NCI-H2081 treated with DMSO at 0.1 percent for 48 hours (cell line): ENCODE data around the gene KCNG2.

ENCODE experiments used
- DNase-seq: peaks from one replicate; lab custom pipeline; 2025; lab: John Stamatoyannopoulos, UW

Gene KCNG2

DNA sequence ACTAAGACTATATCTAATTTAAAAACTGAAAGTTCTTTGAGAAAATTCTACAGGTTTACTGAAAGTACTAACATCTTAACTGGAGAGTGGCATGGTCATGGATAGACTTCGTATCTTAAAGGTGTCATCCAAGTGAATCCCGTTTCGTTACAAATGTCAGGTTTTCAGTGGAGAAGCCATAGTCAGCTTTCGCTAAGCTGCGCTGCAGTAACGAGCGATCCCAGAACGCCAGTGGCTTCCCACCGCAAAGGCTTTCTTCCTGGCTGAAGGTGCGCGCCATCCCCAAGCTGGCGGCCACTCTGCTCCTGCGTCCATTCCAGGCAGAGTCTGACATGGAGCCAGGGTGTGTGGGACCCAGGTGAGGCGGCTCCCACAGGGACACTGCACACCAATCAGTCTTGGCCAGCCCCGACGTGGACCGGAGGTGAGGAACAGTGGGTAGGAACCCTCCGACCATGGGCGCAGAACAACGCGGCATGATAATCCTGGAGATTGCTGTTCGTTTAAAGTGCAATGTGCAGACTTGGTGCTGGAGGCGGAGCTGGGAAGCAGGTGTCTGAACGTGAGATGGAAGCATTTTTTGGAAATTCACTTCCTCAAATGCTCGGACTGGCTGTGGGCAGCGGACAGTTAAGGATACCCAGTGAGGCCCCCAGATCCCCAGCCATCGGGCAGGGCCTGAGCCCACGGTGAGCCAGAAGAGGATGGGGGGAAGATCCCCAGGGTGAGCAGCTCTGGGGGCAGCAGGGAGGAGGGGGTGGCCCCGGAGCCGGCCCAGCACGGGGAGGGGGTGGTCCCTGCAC lies 27.8 kb upstream of the KCNG2 start:
- DNase-seq: no peak

DNA sequence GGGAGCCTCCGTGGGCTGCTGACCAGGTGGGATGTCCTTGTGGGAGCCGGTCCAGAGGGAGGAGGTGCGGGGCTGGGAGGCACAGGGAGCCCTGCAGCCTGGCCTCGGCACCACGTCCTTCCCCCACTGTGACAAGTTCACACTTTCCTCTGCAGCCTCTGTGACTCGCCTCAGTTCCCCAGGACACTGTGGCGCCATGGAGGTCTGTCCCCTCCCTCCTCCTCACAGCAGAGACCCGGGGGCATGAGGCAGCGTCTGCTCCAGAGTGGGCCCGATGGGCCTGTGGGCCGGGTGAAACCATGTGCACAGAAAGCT lies 27.3 kb upstream of the KCNG2 start:
- DNase-seq: no peak

DNA sequence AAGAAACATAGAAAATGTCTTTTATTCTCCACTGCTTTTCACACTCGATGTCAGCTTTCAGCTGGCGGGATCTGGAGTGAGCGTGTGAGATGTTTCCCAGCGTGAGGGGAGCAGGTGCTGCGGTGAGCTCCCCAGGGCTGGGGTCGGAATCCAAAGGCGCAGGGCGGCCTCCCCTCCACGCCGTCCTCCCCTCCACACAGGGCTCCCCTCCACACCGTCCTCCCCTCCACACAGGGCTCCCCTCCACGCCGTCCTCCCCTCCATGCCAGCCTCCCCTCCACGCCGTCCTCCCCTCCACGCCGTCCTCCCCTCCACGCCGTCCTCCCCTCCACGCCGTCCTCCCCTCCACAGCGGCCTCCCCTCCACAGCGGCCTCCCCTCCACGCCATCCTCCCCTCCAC lies 26.9 kb upstream of the KCNG2 start:
- DNase-seq: no peak

DNA sequence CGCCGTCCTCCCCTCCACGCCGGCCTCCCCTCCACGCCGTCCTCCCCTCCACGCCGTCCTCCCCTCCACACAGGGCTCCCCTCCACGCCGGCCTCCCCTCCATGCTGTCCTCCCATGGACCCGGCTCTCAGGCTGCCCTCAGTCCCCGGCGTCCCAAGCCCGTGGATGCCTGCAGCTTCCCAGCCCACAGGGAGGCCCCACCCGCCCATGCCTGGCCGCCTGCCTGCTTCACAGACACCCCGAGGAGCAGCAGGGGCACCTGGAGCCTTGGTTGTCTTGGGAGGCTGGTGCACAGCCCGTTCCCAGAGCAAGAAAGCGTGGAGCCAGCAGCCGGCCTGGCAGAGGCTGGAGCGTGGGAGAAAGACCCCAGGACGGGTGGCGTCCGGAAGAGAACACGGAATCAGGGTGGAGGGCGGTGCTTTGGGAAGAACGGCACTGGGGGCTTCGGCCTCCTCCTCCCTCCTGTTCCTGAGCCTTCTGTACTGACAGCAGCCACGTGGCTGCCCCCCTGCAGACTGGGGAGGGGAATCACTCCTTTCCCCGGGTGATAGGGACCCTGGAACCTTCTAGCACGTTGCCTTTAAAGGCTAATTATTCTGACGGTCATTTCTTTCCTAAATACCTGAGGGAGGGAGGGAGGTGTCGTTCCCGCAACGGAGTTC lies 26.2 kb upstream of the KCNG2 start:
- DNase-seq: no peak

DNA sequence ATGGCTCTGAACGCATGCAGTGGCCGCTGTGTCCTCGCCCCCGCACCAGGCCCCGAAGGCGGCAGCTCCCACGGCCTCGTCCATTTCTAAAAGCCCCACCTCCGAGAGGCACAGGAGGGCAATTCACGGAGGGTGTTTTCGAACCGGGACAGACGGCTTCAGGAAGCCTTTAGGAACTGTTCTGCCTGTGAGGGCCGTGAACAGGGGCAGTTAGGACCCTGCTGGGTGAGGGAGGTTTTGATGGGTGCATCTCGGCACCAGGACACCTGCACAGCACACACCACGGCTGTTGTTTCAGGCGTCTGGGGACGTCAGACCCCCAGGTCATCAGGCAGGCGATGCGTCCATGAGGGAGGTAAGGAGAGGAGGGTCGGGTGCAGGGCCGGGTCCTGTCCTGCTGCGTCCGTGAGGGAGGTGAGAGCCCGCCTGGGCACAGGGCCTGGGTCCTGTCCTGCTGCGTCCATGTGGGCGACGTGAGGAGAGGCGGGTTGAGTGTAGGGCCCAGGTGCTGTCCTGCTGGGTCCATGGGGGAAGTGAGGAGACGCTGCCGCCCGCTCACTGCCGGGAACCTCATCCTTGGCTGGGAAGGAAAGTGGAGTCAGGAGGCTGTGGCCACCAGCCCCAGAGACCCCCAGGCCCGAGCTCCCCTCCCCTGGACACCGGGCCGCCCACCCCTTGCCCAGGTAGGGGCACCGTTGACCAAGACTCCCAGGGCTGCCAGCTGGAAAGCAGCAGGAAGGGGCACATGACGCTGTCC lies 25.5 kb upstream of the KCNG2 start:
- DNase-seq: no peak

DNA sequence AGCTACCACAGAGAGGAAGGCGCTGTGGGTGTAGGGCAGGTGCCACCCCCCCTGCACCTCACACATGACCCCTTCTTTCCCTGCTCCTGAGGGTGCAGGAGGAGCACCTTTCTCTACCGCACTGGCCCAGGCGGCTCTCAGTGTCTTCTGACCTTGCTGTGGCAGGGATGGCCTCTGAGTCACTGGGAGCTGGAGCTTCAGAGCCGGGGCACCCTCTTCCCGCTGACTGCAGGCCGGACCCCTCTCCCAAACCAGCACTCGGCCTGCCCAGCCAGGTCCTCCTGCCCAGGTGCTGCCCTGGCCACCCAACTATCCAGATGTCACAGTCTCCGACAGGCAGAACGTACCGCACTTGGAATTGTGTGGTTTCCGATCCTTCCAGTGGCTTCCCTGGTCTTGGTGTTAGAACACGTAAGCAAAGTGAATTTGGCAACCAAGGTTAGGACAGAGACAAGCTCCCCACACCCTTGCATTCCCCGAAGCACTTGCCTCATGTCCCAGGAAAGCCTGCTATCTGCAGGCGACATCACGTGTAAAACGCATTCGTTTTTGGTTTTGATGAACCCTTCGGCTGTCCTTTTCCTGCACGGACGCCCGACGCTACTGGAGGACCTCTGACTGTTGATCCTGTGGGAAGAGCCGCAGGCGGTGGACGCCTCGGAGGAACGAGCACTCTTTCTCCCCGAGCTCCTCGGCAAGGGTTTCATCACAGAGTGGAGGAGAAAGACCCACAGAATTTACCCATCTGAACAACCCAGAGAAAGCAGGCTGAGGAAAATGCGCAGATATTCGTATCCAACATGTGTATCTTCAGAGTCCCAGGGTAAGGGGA lies 24.7 kb upstream of the KCNG2 start:
- DNase-seq: no peak

DNA sequence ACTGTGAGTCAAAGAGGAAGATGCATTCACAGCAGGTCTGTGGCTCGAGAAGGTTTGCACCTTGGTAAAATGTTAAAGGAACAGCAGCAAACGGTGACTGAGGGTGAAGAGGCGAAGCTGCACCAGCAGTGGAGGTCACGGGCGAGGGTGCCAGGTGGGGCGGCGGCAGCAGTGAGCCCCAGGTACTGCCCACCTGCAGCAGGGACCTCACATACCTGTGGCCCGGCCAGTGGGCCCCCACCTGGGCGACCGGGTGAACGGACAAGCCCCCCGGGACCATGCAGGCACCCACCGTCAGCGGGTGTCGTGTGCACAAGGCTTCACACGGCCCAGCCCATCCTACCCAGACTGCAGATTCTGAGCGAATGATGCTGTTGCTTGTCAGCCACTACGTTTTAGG lies 23.6 kb upstream of the KCNG2 start:
- DNase-seq: no peak

DNA sequence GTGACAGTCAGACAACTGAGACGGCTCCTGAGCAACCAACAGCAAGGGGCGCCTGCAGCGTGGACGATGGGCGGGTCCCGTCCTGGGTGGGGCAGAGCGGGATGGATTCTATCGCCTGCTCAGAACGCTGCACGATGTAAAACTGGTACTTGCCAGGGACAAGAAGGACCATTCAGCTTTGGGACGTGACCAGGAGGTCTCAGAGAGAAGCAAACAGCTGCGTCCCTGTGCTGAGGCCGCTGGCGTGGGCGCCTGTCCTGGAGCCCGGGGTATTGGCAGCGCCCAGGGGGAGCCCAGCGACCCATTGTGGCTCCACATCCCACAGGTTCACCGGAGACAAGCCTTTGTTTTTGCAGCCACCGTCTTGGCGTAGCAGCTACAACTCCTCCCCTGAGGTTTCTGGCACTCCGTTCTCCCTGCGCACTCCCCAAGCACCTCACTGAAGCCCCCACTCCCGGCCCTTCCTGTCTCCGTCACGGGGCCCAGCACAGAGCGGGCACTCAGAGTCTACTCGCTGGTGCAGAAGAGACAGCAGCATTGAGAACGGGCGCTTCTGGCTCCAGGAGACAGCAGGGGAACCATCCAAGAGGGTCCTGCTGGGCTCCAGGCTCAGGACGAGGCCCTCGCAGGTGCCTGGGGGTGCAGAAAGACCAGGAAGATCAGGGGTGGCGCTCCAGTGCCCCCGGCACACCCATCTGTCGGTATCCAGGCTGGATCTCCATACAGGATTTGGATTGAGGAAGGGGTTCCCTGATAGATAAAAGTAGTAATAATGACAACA lies 22.1 kb upstream of the KCNG2 start:
- no peak for DNase-seq

DNA sequence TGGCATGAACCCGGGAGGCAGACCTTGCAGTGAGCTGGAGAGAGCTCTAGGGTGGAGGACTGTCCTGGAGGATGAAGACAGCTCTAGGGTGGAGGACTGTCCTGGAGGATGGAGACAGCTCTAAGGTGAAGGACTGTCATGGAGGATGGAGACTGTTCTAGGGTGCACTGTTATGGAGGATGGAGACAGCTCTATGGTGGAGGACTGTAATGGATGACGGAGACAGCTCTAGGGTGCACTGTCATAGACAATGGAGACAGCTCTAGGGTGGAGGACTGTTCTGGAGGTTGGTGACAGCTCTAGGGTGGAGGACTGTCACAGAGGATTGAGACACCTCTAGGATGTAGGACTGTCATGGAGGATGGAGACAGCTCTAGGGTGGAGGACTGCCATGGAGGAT lies 21.1 kb upstream of the KCNG2 start:
- DNase-seq: no peak

DNA sequence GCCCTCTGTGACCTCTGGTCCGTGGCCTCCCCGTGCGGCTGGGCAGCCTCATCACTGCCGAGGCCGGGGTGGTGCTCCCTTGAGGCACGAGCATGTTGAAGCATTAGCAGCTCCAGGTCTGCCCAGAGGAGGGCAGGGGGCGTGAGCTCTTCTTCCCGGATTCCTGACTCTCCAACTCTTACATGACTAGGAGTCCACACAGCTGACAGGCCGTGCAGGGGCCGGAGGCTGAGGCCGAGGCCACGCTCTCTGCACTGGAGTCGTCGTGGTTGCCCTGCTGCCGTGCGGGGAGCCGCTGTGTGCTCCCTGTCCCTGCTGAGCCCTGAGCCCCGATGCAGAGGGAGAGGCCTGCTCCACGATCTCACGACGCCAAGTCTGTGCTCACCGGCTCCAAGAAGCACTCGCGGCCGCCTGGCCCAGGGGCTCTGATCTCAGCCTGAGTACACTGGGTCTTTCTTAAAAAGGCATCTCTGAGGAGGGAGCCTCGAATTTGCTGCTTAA lies 19.4 kb upstream of the KCNG2 start:
- no peak for DNase-seq

DNA sequence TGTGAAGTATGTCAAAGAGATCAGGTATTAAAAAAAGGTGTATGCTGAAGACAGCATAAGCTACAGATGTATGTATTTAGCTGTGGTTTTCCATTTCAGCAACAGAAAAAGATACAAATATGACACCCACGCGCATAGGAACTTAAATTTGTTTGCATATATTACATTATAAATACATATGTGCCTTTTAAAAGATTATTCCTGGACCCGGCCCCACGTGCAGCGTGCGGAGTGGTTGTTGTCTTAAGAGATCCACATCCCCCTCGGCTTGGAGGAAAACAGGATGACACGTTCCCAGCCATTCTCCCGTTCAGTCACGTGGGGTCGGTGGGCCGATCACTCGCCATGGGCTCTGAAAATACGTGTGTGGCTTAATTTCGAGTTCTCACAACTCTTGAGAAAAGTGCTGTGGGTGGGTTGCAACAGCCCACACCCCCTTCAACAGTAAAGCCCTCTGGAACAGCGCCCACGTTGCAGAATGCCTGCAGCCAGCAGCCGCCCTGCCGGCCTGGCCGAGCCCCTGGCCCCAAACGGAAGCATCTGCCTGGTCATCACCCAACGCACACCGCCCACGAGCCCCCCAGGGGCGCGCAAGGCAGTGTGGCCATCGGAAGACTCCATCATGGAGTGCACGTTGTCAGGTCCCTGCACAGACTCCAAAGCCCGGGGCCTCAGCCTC lies 18.6 kb upstream of the KCNG2 start:
- no peak for DNase-seq

DNA sequence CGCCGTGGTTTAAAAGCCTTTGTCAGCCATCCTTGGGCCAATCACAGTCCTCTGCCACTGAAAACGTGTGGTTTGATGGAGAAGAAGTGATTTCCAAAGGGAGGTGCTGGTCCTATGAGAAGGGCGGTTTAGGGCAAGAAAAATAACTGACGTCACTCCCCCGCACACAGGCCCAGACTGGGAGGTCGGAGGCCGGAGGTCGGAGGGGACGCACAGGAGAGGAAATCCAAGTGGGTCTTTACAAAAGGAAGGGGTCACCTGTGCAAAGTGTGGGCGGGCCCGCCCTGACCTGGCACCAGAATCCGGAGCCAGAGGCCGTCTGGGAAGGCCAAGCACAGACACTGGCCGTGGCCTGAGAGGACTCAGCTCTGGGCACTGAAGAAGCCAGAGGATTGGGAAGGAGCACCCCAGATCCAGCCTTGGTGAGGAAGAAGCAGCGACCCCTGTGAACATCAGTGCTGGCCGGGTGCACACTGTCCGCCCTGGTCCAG lies 18.0 kb upstream of the KCNG2 start:
- DNase-seq: no peak

DNA sequence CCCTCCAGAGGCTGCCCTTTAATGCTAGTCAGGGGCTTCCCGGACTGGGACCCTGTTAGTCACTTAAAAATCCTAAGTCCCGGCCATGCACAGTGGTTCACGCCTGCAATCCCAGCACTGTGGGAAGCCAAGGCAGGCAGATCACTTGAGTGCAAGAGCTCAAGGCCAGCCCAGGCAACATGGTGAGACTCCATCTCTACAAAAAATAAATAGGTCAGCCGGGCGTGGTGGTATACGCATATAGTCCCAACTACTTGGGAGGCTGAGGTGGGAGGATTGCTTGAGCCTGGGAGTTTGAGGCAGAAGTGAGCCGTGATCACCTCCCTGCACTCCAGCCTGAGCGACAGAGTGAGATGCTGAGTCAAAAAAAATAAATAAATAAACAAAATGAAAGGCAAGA lies 17.2 kb upstream of the KCNG2 start:
- no peak for DNase-seq

DNA sequence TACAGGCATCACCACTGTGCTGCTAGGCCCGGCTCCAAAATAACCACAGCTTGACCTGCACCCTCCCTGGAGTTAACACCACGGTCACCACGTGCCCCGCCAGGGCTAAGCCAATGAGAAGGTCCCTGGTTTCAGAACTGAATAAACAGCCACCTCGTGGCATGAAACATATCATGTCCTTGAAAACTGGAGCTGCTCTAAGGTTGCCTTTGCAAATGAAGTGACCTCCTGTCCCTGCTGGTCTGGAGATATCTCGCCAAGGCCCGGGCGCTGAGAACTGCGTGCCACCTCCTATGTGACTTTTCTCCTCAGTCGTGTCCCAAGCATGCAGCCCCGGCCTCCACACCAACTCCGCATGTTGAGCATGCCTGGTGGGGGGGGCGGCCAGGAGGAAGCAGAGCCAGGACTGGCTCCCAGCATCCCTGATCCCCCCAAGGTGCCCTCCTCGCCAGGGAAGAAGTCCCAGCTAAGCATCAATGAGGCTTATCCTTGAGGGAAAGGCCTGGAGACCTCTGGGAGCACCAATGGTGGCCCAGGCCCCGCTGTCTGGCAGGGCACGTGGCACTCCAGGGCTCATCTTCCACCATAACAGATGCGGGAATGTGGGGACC lies 16.3 kb upstream of the KCNG2 start:
- no peak for DNase-seq

DNA sequence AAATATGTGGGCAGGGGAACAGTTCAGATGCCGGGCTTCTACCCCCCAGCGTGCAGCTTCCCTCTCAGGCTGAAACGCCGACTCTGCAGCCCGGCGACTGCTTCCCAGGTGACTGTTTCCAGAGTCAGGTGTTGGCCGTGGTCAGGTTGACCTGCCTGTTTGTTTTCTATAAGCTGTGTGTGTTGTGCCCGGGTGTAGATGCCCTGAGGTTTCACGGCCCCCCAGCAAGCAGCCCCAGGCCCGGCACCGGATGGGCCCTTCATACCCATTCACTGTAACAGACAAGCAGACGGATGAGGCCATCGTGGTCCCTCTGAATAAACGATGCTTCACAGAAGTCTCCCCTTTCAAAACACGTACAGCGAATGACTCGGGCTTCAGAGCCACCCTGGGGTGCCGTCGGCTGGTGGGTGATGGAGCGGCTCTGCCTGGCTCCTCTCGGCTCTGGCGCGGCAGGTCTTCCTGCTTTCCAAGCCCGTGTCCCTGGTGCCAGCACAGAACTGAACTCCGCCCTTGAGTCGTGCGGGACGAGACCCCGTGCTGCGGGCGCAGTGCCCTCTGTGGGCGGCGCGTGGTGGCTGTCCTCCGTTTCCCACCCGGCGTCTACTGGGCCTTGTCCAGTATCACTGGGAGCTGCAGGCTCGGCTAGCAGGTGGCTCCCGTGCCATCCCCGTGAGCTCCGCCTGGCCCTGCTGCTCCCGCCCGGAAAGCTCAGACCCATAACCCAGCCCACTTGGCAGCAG lies 15.0 kb upstream of the KCNG2 start:
- no peak for DNase-seq

DNA sequence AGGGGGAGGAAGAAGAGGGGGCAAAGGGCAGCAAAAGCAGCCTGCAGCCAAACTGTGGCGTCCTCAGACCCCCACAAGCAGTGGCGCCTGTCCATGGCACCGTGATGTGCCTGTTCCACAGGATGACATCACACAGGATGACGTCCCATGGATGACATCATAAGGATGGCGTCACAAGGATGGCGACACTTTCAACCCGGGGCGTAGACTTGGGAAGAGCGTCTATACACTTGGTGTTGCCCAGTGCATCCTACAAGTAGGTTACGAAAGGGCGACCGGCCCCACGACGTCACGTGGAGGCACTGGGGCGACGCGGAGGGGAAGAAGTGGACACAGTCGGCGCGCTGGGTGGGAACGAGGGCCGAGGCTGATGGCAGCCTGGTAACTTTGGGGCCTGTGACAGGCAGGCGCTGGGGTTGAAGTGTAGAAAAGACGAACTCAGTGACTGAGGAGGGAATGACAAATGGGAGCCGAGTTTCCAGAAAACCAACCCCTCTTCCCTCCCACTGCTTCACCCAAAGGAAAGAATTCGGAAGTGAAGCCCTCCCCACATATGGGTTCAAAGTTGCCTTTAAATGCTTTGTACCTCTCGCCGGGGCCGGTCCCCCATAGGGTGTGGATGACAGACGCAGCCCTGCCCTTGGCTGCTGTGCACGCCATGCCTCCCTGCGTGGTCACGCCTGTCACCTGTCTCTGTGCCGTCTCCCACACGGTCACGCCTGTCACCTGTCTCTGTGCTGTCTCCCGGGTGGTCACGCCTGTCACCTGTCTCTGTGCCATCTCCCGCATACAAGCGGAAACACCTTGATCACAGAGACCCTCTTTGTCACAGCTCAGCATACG lies 13.4 kb upstream of the KCNG2 start:
- no peak for DNase-seq

DNA sequence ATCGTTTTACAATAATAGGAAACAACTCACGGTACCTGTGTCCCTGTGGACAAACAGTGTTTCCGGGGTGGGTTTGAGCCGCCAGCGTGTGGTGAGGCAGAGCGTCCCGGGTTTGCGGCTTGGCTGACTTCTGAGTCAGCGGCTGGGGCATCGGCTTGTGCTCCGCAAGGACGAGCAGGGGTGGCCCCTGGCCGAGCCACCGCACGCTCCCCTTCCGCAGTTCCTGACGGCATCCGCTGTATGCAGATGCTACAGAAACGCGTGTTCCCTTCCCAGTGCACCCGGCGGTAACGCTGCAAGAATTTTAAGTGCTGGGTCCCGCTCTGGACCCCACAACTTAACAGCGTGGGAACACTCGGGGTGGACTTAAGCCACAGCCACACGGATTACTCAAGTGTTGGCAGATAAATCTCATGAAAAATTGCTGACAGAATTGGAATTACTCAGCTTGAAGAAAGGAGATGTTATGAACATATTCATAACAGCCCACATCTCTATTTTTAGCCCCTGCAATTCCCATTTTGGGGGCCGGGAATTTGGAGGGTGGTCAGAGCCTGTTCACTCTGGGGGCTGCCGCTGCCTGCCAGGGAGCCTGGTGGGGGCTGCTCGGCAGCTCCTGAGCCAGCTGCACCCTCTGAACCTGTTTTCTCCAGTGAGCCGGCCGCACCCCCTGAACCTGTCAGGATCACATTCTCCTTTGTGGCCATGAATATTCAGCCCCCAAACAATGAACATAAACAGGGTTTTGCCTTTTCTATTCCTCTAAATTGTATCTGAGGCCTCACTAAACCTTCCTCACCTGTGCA lies 12.6 kb upstream of the KCNG2 start:
- DNase-seq: no peak

DNA sequence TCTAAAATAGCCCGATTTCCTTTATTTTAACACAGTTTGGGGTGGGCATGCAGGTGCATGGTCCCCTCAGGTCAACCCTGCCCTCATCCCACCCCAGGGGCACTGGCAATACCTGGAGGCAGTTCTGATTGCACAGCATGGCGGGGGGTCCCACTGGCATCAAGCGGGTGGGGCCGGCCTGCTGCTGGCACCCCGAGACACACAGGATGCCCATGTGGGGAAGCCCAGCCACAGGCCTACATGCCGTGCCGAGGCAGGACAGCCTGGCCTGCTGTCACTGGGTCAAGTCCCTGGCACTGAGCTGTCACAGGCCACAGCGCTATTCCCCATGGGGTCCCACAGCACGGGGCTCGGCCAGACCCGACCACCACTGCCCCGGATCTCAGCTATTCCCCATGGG lies 11.9 kb upstream of the KCNG2 start:
- no peak for DNase-seq
